Measurements from ENCODE around the gene CD300LF. TPM values are rescaled to one million over a fixed set of nuclear protein-coding genes. Genes with fewer than 3 reads are reported as not detected.
A peak's percentile ranks its signal among the peaks of the same experiment; 100 is the strongest.

The CD300LF gene
- polyA plus RNA-seq, 3 donors, result 112 to 184 (median 175) TPM

GRCh38 chr17:74742153-74742515 is 29.4 kb upstream of the CD300LF start:
- H3K27ac ChIP-seq (ENCODE audit: low read depth in 1 of 2, low read length in 2 of 2), result peak overlapping the region in 1 of 2 donors; percentile 52
- H3K4me1 ChIP-seq (ENCODE audit: control insufficient read depth in 1 of 2, insufficient read depth in 2 of 2, low read length in 2 of 2), result peaks cover 89 to 99% of the 10 kb centered on the region in 2 donors
- H3K27me3 Mint-ChIP-seq (ENCODE audit: low read depth in 3 of 3), result peaks cover 0 to 3% (median 0%) of the 10 kb centered on the region in 3 donors
- H3K4me3 Mint-ChIP-seq, result peak overlapping the region; percentile 60 to 75
- peak overlapping the region; percentile 47 for H3K4me2 ChIP-seq (replicated peaks; ENCODE audit: extremely low read depth, low read length, poor library complexity, severe bottlenecking)
- H3K36me3 Mint-ChIP-seq, result peaks cover 9 to 21% of the 10 kb centered on the region in 2 donors
- peak overlapping the region in 1 of 3 experiments; percentile 42 for H3K4me3 ChIP-seq (replicated peaks in 1 of 3; ENCODE audit: low read depth in 2 of 3, low read length in 3 of 3)
- peak overlapping the region; percentile 44 to 86 (median 66) for H3K27ac Mint-ChIP-seq
- H3K36me3 ChIP-seq (replicated peaks in 1 of 2; ENCODE audit: control insufficient read depth in 1 of 2, insufficient read depth in 2 of 2, low read length in 2 of 2), result no peaks in the 10 kb centered on the region
- H3K4me1 Mint-ChIP-seq, result peaks cover 87% of the 10 kb centered on the region
- no peak for TF ChIP-seq CTCF (IDR thresholded peaks at IDR 0.05)
- no CpG with 5 or more reads among the region's 4 CpGs for WGBS (ENCODE audit: insufficient coverage)
- peak overlapping the region; percentile 29 for H3K9ac ChIP-seq (ENCODE audit: insufficient read depth, low read length, poor library complexity, severe bottlenecking)
- peaks cover 59% of the 10 kb centered on the region for H3K79me2 ChIP-seq (ENCODE audit: insufficient read depth, low read length)
- H2AFZ ChIP-seq (ENCODE audit: insufficient read depth, low read depth, low read length, poor library complexity, severe bottlenecking), result peak overlapping the region; percentile 32
- peak in 1 of 3 donors; percentile 18 for DNase-seq
- no peaks in the 10 kb centered on the region for H4K20me1 ChIP-seq (ENCODE audit: insufficient read depth, low read length)
- no peaks in the 10 kb centered on the region for H3K27me3 ChIP-seq (ENCODE audit: control insufficient read depth in 2 of 2, insufficient read depth in 2 of 2, low read length in 2 of 2)
- no peaks in the 10 kb centered on the region for H3K9me3 ChIP-seq (replicated peaks in 1 of 2; ENCODE audit: control insufficient read depth in 1 of 2, insufficient read depth in 1 of 2, low read length in 2 of 2)
- intact Hi-C loops (cut with micrococcal nuclease), result loop anchor here in 1 of 2 donors (5.0 to 10.0 kb wide), 2 partner anchors 120 to 213 kb away; no protein-coding TSS in a partner anchor
- peaks cover 0 to 2% (median 0%) of the 10 kb centered on the region in 7 donors for H3K9me3 Mint-ChIP-seq

- peaks cover 0 to 6% (median 0%) of the 10 kb centered on the region in 3 donors for H3K27me3 Mint-ChIP-seq (ENCODE audit: low read depth in 3 of 3)
- Histone ChIP-seq H3K4me2 (replicated peaks; ENCODE audit: extremely low read depth, low read length, poor library complexity, severe bottlenecking) (no peak overlapping the region), H3K79me2 (ENCODE audit: insufficient read depth, low read length) (peaks cover 60% of the 10 kb centered on the region), H3K4me3 (replicated peaks in 1 of 3; ENCODE audit: low read depth in 2 of 3, low read length in 3 of 3) (no peak overlapping the region), H3K9ac (ENCODE audit: insufficient read depth, low read length, poor library complexity, severe bottlenecking) (no peak overlapping the region), H3K9me3 (replicated peaks in 1 of 2; ENCODE audit: control insufficient read depth in 1 of 2, insufficient read depth in 1 of 2, low read length in 2 of 2) (no peaks in the 10 kb centered on the region), H2AFZ (ENCODE audit: insufficient read depth, low read depth, low read length, poor library complexity, severe bottlenecking) (no peak overlapping the region), H3K27me3 (ENCODE audit: control insufficient read depth in 2 of 2, insufficient read depth in 2 of 2, low read length in 2 of 2) (no peaks in the 10 kb centered on the region), H3K27ac (ENCODE audit: low read depth in 1 of 2, low read length in 2 of 2) (no peak overlapping the region), H3K36me3 (replicated peaks in 1 of 2; ENCODE audit: control insufficient read depth in 1 of 2, insufficient read depth in 2 of 2, low read length in 2 of 2) (no peaks in the 10 kb centered on the region), H4K20me1 (ENCODE audit: insufficient read depth, low read length) (no peaks in the 10 kb centered on the region), H3K4me1 (ENCODE audit: control insufficient read depth in 1 of 2, insufficient read depth in 2 of 2, low read length in 2 of 2) (peaks cover 88 to 98% of the 10 kb centered on the region in 2 donors)
- H3K36me3 Mint-ChIP-seq, result peaks cover 9 to 19% of the 10 kb centered on the region in 2 donors
- intact Hi-C loops (cut with micrococcal nuclease), result loop anchor here in 1 of 2 donors (5.0 to 10.0 kb wide), 2 partner anchors 121 to 214 kb away; no protein-coding TSS in a partner anchor
- DNase-seq, result no peak
- WGBS (ENCODE audit: insufficient coverage), result 71% methylated on average over 16 of the region's 17 CpGs
- H3K4me1 Mint-ChIP-seq, result peaks cover 84% of the 10 kb centered on the region
- H3K27ac Mint-ChIP-seq, result peak overlapping the region in 4 of 7 donors; percentile 15 to 40 (median 28)
- peak overlapping the region in 1 of 2 donors; percentile 80 for H3K4me3 Mint-ChIP-seq
- TF ChIP-seq CTCF (IDR thresholded peaks at IDR 0.05), result no peak
- peaks cover 0 to 2% (median 0%) of the 10 kb centered on the region in 7 donors for H3K9me3 Mint-ChIP-seq
These were observed 28.1 kb upstream of the CD300LF start for GRCh38 chr17:74740641-74741387.

Measured in CD14-positive monocyte (primary cell).